Gastrocnemius medialis (tissue), 4 donors: ENCODE results near the gene VMP1. TPM values are rescaled to one million over a fixed set of nuclear protein-coding genes. Genes with fewer than 3 reads are reported as not detected.

Source experiments
- ATAC-seq, 2 donors: fragments of 150-250 bp; one replicate each; pipeline ENCODE4 v1.9.1; 2016
- DNase-seq, 2 donors: peaks; one replicate each; pipeline ENCODE4 v3.0.0-alpha.2; 2019
- H3K27ac ChIP-seq, 4 donors: fragments of 200-600 bp; sonication (generic); 1 replicate in 1 of 4; 2 replicates in 3 of 4; pipeline ENCODE4 v1.5.1; 2016 to 2018; ENCODE audit warnings: mild to moderate bottlenecking in 2 of 4, moderate library complexity in 1 of 4
- H3K27me3 ChIP-seq, 3 donors: fragments of 200-600 bp; sonication (generic) in 2 of 3; 1 replicate in 1 of 3; 2 replicates in 2 of 3; pipeline versions ENCODE4 v1.5.1 to v1.6.0; 2016 to 2019; ENCODE audit warnings: mild to moderate bottlenecking in 1 of 3, moderate library complexity in 1 of 3
- H3K36me3 ChIP-seq, 2 donors: fragments of 200-600 bp; sonication (generic) in 1 of 2; one replicate each; pipeline ENCODE4 v1.5.1; 2017 to 2018
- H3K4me1 ChIP-seq, 2 donors: fragments of 200-600 bp; sonication (generic) in 1 of 2; one replicate each; pipeline ENCODE4 v1.5.1; 2016 to 2017; ENCODE audit warnings: mild to moderate bottlenecking in 2 of 2
- H3K4me3 ChIP-seq, 4 donors: fragments of 200-600 bp; sonication (generic) in 3 of 4; 1 replicate in 1 of 4; 2 replicates in 3 of 4; pipeline ENCODE4 v1.5.1; 2016 to 2019; ENCODE audit warnings: mild to moderate bottlenecking in 2 of 4
- H3K9me3 ChIP-seq, 3 donors: fragments of 200-600 bp; sonication (generic) in 2 of 3; 1 replicate in 1 of 3; 2 replicates in 2 of 3; pipeline ENCODE4 v1.5.1; 2016 to 2019
- POLR2A ChIP-seq, 2 donors: fragments of 450-650 bp; IDR thresholded peaks; one replicate each; pipeline ENCODE4 v1.6.1; 2017; ENCODE audit warnings: antibody characterized with exemption in 2 of 2, mild to moderate bottlenecking in 2 of 2, moderate library complexity in 2 of 2
- in situ Hi-C, 4 donors: fragments of 200-750 bp; cut with MboI; loops; one replicate each; pipeline versions ENCODE4 v1.15.0 to v1.8.0; 2017; ENCODE audit warnings: low sequenced_read_pairs in 4 of 4
- intact Hi-C: fragments of 100-400 bp; cut with DNase I; formaldehyde crosslinking; loops from one replicate; pipeline ENCODE4 v1.15.1; 2023; ENCODE audit warnings: low total_unique reads
- total RNA-seq, 4 donors: library from RNA; depleted of rRNA; stranded (reverse); fragments of >200 nt; gene quantifications; one replicate each; pipeline versions ENCODE4 v1.1.0 to v1.2.3, GENCODE V29; 2016
- TF ChIP-seq, protein P1 (sequence below), 5 experiments: fragments of 450-650 bp in 3 of 5; fragments of 200-600 bp in 2 of 5; sonication (generic) in 2 of 5; IDR thresholded peaks in 4 of 5; conservative IDR thresholded peaks in 1 of 5; 1 replicate in 4 of 5; 2 replicates in 1 of 5; pipeline ENCODE4 v1.5.1; 2016 to 2019; ENCODE audit warnings: antibody characterized with exemption in 5 of 5, mild to moderate bottlenecking in 3 of 5, moderate library complexity in 3 of 5

VMP1 gene
- total RNA-seq, 4 donors from 2014 or later: 39.2 to 55.0 (median 48.4) TPM

DNA sequence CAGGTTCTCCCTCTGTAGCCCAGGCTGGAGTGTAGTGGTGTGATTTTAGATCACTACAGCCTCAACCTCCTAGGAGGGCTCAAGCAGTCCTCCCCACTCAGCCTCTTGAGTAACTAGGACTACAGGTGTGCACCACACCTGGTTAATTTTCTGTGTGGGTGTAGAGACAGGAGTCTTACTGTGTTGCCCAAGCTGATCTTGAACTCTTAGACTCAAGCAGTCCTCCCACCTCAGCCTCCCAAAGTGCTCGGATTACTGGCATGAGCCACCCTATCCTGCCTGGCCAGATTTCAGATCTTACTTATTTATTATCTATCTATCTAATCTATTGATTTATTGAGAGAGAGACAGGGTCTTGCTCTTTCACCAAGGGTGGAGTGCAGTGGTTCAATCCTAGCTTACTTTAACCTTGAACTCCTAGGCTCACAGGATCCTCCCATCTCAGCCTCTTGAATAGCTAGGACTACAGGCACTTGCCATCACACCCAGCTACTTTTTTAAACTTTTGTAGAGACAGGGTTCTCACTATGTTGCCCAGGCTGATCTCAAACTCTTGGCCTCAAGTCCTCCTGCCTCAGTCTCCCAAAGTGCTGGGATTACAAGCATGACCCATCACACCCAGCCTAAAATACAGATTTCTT lies 123.5 kb downstream of the VMP1 start:
- Histone ChIP-seq H3K36me3 (no peaks in the 10 kb centered on the region), H3K9me3 (no peaks in the 10 kb centered on the region), H3K4me3 (no peak overlapping the region), H3K27me3 (no peaks in the 10 kb centered on the region), H3K4me1 (peaks cover 23 to 48% of the 10 kb centered on the region in 2 donors), H3K27ac (peak overlapping the region; percentile 30 to 91 (median 73))
- TF ChIP-seq POLR2A (IDR thresholded peaks at IDR 0.05): no peak
- TF ChIP-seq, protein P1, sequence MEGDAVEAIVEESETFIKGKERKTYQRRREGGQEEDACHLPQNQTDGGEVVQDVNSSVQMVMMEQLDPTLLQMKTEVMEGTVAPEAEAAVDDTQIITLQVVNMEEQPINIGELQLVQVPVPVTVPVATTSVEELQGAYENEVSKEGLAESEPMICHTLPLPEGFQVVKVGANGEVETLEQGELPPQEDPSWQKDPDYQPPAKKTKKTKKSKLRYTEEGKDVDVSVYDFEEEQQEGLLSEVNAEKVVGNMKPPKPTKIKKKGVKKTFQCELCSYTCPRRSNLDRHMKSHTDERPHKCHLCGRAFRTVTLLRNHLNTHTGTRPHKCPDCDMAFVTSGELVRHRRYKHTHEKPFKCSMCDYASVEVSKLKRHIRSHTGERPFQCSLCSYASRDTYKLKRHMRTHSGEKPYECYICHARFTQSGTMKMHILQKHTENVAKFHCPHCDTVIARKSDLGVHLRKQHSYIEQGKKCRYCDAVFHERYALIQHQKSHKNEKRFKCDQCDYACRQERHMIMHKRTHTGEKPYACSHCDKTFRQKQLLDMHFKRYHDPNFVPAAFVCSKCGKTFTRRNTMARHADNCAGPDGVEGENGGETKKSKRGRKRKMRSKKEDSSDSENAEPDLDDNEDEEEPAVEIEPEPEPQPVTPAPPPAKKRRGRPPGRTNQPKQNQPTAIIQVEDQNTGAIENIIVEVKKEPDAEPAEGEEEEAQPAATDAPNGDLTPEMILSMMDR (IDR thresholded peaks at IDR 0.05 in 4 of 5, conservative IDR thresholded peaks at IDR 0.05 in 1 of 5): no peak
- ATAC-seq: no peak
- intact Hi-C loops: no loop called here
- in situ Hi-C loops: no loop called here
- no peak for DNase-seq

DNA sequence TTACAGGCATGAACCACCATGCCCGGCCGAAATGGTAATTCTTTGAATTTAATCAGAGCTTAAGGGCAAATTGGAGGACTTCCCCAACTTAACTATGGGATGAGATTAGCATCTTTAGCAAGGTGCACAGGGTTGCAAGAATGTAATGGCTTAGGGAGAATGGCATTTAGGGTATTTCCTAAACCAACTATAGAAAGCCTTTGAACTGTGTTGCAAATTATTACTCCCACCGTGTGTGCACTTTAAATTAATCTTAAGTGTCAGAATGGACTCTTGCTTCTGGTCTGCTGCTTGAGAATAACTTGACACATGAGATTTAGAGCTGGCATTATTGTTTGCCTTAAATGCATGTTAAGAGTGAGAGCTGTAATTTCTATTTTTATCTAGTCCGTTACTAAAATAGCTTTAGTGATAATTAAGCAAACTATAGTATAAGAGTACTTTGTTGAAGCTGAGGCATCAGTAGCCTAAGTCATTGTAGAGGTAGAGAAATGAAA lies 125.5 kb downstream of the VMP1 start:
- Histone ChIP-seq H3K27me3 (no peaks in the 10 kb centered on the region), H3K4me3 (no peak overlapping the region), H3K4me1 (peaks cover 23 to 43% of the 10 kb centered on the region in 2 donors), H3K36me3 (no peaks in the 10 kb centered on the region), H3K9me3 (no peaks in the 10 kb centered on the region), H3K27ac (peak overlapping the region; percentile 6 to 63 (median 34))
- intact Hi-C loops (no loop called here), in situ Hi-C loops (no loop called here)
- TF ChIP-seq POLR2A (IDR thresholded peaks at IDR 0.05): no peak
- DNase-seq: no peak
- ATAC-seq: no peak

DNA sequence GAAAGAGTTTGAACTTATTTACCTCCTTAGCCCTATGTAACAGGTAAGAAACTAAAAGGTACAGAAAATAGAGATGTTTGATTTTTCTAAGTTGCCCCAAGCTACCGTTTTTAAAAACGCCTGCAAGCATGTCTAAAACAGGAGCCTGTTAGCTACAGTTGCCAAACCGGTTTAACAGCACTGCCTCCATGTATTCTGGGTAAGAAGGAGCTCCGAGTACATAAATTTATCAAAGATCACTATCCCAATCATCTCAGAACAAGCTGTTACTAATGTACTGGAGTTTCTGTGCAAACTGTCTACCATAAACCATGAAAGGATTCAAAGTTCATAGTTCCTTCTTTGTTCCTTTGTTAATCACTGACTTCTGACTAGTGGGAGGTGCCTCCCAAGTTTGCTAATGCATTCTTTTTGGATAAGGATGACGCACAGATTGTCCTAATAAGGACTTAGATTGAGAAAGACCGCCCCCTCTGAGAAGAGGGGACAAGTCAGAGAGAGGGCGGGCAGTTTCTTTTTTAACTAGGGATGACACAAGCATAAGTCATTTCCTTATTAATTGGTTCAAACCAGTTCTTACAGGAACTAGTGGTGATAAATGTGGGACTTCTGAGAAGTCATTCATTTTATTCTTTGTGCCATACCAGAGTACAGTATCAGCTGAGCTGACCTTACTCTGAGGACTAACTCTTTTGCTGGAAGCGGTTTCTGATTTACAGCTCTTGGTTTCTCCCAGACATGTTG lies 130.0 kb downstream of the VMP1 start:
- Histone ChIP-seq H3K4me3 (peak overlapping the region; percentile 47 to 58 (median 54)), H3K36me3 (peaks cover 0 to 24% of the 10 kb centered on the region in 2 donors), H3K9me3 (no peaks in the 10 kb centered on the region), H3K27ac (peak overlapping the region; percentile 70 to 99 (median 91)), H3K4me1 (peaks cover 10 to 33% of the 10 kb centered on the region in 2 donors), H3K27me3 (no peaks in the 10 kb centered on the region)
- in situ Hi-C loops (no loop called here), intact Hi-C loops (loop anchor here (2.0 to 5.0 kb wide), 2 partner anchors 55 to 85 kb away; no protein-coding TSS in a partner anchor)
- DNase-seq (peak; percentile 44 to 58), ATAC-seq (peak; percentile 82 to 87)
- TF ChIP-seq, protein P1 (IDR thresholded peaks at IDR 0.05 in 4 of 5, conservative IDR thresholded peaks at IDR 0.05 in 1 of 5): no peak
- peak; percentile 47 to 81 for TF ChIP-seq POLR2A (IDR thresholded peaks at IDR 0.05)

DNA sequence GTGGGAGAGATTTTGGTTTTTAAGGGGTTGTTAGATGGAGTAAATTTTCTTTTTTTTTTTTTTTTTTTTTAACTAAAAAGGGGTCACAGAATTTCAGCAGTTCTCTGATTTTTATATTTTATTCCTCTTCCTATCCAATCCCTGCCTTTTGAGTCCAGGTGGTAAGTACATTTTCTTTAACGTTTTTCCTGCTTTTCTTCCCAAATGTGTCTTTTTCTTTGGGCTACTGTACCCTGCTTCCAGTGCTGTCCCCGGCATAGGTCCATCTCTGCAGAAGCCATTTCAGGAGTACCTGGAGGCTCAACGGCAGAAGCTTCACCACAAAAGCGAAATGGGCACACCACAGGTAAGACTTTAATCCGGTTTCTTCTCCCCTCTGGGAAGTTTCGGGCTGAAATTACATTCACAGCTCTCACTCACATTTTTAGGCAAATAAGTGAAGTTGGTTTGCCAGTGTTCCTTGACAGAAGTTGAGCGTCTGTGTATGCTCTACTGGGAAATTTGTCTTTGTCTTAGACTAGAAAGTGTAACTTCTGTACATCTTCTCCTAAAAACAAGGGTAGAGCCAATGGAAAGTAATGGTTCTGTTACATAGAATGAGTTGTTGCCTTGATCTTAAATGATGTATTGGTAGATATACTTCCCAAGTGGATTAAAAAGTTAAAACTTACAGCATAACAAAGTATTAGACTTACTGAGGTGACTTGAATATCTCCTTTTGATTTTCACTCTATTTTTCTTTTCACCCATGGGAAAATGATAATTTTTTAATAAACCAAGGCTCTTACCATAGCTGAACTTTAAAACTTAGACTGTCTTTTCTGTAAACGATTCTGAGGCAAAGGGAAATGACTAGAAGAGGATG lies 130.8 kb downstream of the VMP1 start:
- no peak for ATAC-seq
- TF ChIP-seq, protein P1 (IDR thresholded peaks at IDR 0.05 in 4 of 5, conservative IDR thresholded peaks at IDR 0.05 in 1 of 5): no peak
- no peak for TF ChIP-seq POLR2A (IDR thresholded peaks at IDR 0.05)
- peaks cover 0 to 25% of the 10 kb centered on the region in 2 donors for H3K36me3 ChIP-seq
- in situ Hi-C loops: no loop called here
- H3K27ac ChIP-seq: peak overlapping the region; percentile 70 to 99 (median 91)
- H3K27me3 ChIP-seq: no peaks in the 10 kb centered on the region
- intact Hi-C loops: loop anchor here (2.0 to 5.0 kb wide), 2 partner anchors 56 to 85 kb away; no protein-coding TSS in a partner anchor
- H3K9me3 ChIP-seq: no peaks in the 10 kb centered on the region
- DNase-seq: no peak
- H3K4me1 ChIP-seq: peaks cover 4 to 28% of the 10 kb centered on the region in 2 donors
- H3K4me3 ChIP-seq: peak overlapping the region; percentile 47 to 58 (median 54)
